HUES64 (cell line): ENCODE data around the gene SERAC1.

Experiments used
- H3K27ac ChIP-seq: 2 replicates; pipeline ENCODE4 v1.7.0; 2013; ENCODE audit warnings: low read depth, low read length, inconsistent platforms
- H3K27me3 ChIP-seq: 2 replicates; pipeline ENCODE4 v1.6.1; 2013; ENCODE audit warnings: mild to moderate bottlenecking, low read length; ENCODE audit not compliant: insufficient read depth
- H3K36me3 ChIP-seq: 2 replicates; pipeline ENCODE4 v1.6.1; 2013; ENCODE audit warnings: mild to moderate bottlenecking, low read length; ENCODE audit not compliant: insufficient read depth
- H3K4me1 ChIP-seq: 2 replicates; pipeline ENCODE4 v1.6.1; 2013; ENCODE audit warnings: mild to moderate bottlenecking, low read length, moderate library complexity; ENCODE audit not compliant: insufficient read depth
- H3K4me3 ChIP-seq: 2 replicates; pipeline ENCODE4 v1.5.1; 2013; ENCODE audit warnings: mild to moderate bottlenecking, low read length, moderate library complexity
- H3K9ac ChIP-seq: 2 replicates; pipeline ENCODE4 v1.6.1; 2013; ENCODE audit warnings: mild to moderate bottlenecking, low read depth, low read length
- H3K9me3 ChIP-seq: 2 replicates; pipeline ENCODE4 v1.6.1; 2013; ENCODE audit warnings: low read depth, low read length; ENCODE audit not compliant: insufficient read depth
- WGBS: fragments of 150-250, 120-280 bp; methylation state at CpG from one replicate; pipeline ENCODE4 v1.1.7; 2013; ENCODE audit warnings: missing lambda C conversion rate; 5-methylcytosine and 5-hydroxymethylcytosine counted together

SERAC1 gene

GRCh38 chr6:158087224-158087867 lies 80.7 kb downstream of the SERAC1 start:
- Histone ChIP-seq H3K4me1 (no peaks in the 10 kb centered on the region), H3K4me3 (no peak overlapping the region), H3K9ac (no peak overlapping the region)

GRCh38 chr6:158086504-158087223 lies 81.4 kb downstream of the SERAC1 start:
- Histone ChIP-seq H3K4me3 (no peak overlapping the region), H3K9ac (no peak overlapping the region), H3K27ac (no peak overlapping the region), H3K27me3 (no peaks in the 10 kb centered on the region), H3K9me3 (no peaks in the 10 kb centered on the region), H3K4me1 (no peaks in the 10 kb centered on the region), H3K36me3 (peaks cover 54% of the 10 kb centered on the region)
- 95% methylated on average over 32 of the region's 32 CpGs for WGBS

More at GRCh38 chr6:158087224-158087867, 80.7 kb downstream of the SERAC1 start:
- no peak overlapping the region for H3K27ac ChIP-seq
- peaks cover 51% of the 10 kb centered on the region for H3K36me3 ChIP-seq
- no peaks in the 10 kb centered on the region for H3K27me3 ChIP-seq
- H3K9me3 ChIP-seq = no peaks in the 10 kb centered on the region
- 92% methylated on average over 14 of the region's 14 CpGs for WGBS

- WGBS = 97% methylated on average over 2 of the region's 2 CpGs
- no peaks in the 10 kb centered on the region for H3K27me3 ChIP-seq
- H3K9me3 ChIP-seq = no peaks in the 10 kb centered on the region
- H3K9ac ChIP-seq = no peak overlapping the region
- H3K27ac ChIP-seq = no peak overlapping the region
- no peaks in the 10 kb centered on the region for H3K4me1 ChIP-seq
- H3K4me3 ChIP-seq = no peak overlapping the region
- peaks cover 60% of the 10 kb centered on the region for H3K36me3 ChIP-seq
Observed at GRCh38 chr6:158086054-158086503, 82.0 kb downstream of the SERAC1 start.

- Histone ChIP-seq H3K27me3 (no peaks in the 10 kb centered on the region), H3K4me3 (no peak overlapping the region), H3K9me3 (no peaks in the 10 kb centered on the region), H3K36me3 (peaks cover 62% of the 10 kb centered on the region), H3K4me1 (no peaks in the 10 kb centered on the region), H3K27ac (no peak overlapping the region), H3K9ac (no peak overlapping the region)
- WGBS = 91% methylated on average over 21 of the region's 21 CpGs
Observed at GRCh38 chr6:158085261-158086053, 82.6 kb downstream of the SERAC1 start.

GRCh38 chr6:158083455-158084325 lies 84.4 kb downstream of the SERAC1 start:
- WGBS = 92% methylated on average over 23 of the region's 23 CpGs
- no peaks in the 10 kb centered on the region for H3K9me3 ChIP-seq
- H3K27me3 ChIP-seq = no peaks in the 10 kb centered on the region
- no peak overlapping the region for H3K4me3 ChIP-seq
- no peaks in the 10 kb centered on the region for H3K4me1 ChIP-seq
- no peak overlapping the region for H3K9ac ChIP-seq
- H3K36me3 ChIP-seq = peaks cover 62% of the 10 kb centered on the region
- H3K27ac ChIP-seq = no peak overlapping the region

GRCh38 chr6:158081657-158081935 lies 86.5 kb downstream of the SERAC1 start:
- Histone ChIP-seq H3K36me3 (peaks cover 68% of the 10 kb centered on the region), H3K4me3 (no peak overlapping the region), H3K4me1 (no peaks in the 10 kb centered on the region), H3K27me3 (no peaks in the 10 kb centered on the region), H3K27ac (no peak overlapping the region), H3K9me3 (no peaks in the 10 kb centered on the region), H3K9ac (no peak overlapping the region)
- 98% methylated on average over 6 of the region's 6 CpGs for WGBS

GRCh38 chr6:158080849-158081656 lies 87.0 kb downstream of the SERAC1 start:
- H3K4me3 ChIP-seq = no peak overlapping the region
- peaks cover 69% of the 10 kb centered on the region for H3K36me3 ChIP-seq
- no peaks in the 10 kb centered on the region for H3K9me3 ChIP-seq
- no peak overlapping the region for H3K27ac ChIP-seq
- no peaks in the 10 kb centered on the region for H3K4me1 ChIP-seq
- no peaks in the 10 kb centered on the region for H3K27me3 ChIP-seq
- H3K9ac ChIP-seq = no peak overlapping the region
- WGBS = 94% methylated on average over 18 of the region's 18 CpGs

GRCh38 chr6:158078320-158078719 lies 89.7 kb downstream of the SERAC1 start:
- Histone ChIP-seq H3K27ac (no peak overlapping the region), H3K9me3 (no peaks in the 10 kb centered on the region), H3K4me1 (no peaks in the 10 kb centered on the region), H3K4me3 (no peak overlapping the region), H3K36me3 (peaks cover 48% of the 10 kb centered on the region), H3K9ac (no peak overlapping the region), H3K27me3 (no peaks in the 10 kb centered on the region)
- 95% methylated on average over 7 of the region's 7 CpGs for WGBS

GRCh38 chr6:158077676-158078075 lies 90.4 kb downstream of the SERAC1 start:
- 94% methylated on average over 10 of the region's 10 CpGs for WGBS
- Histone ChIP-seq H3K4me3 (no peak overlapping the region), H3K9ac (no peak overlapping the region), H3K9me3 (no peaks in the 10 kb centered on the region), H3K27me3 (no peaks in the 10 kb centered on the region), H3K4me1 (no peaks in the 10 kb centered on the region), H3K36me3 (peaks cover 45% of the 10 kb centered on the region), H3K27ac (no peak overlapping the region)

- Histone ChIP-seq H3K4me3 (no peak overlapping the region), H3K27ac (no peak overlapping the region), H3K9ac (no peak overlapping the region), H3K27me3 (no peaks in the 10 kb centered on the region), H3K36me3 (peaks cover 39% of the 10 kb centered on the region), H3K9me3 (no peaks in the 10 kb centered on the region), H3K4me1 (no peaks in the 10 kb centered on the region)
- WGBS = 95% methylated on average over 18 of the region's 18 CpGs
Observed at GRCh38 chr6:158076548-158076947, 91.5 kb downstream of the SERAC1 start.
